Measurements from ENCODE around the gene PRPF38A.

Gene PRPF38A

DNA sequence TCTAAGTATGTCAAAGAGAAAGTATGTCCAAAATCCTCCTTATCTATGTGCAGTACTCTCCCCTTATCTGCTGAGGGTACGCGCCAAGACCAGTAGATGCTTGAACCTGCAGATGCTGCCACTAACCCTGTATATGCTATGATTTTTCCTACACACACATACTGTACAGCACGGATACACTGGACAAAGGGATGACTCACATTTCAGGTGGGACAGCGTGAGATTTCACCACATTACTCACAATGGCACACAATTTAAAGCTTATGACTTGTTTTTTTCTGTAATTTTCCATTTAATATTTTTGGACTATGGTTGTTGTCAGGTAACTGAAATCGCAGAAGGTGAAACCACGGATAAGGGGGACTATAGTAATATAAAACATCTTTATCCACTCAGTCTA is 4.3 kb upstream of the PRPF38A start:
- no peak for DNase-seq

DNA sequence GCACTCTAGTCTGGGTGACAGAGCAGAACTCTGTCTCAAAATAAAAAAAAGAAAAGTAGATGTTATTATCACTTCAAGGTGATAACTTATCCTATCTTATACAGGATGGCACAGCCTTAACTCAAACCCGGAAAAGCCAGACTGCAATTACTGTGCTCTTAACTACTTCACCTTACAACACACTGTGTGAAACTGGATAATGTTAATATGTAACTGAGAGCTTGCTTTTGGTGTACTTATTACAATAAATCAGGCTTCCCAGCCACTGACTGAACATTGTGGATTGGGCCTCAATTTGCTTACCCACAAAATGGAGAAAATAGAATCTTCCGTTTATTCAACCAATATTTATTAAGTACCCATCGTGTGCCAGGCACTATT is 1.6 kb upstream of the PRPF38A start:
- DNase-seq = no peak

DNA sequence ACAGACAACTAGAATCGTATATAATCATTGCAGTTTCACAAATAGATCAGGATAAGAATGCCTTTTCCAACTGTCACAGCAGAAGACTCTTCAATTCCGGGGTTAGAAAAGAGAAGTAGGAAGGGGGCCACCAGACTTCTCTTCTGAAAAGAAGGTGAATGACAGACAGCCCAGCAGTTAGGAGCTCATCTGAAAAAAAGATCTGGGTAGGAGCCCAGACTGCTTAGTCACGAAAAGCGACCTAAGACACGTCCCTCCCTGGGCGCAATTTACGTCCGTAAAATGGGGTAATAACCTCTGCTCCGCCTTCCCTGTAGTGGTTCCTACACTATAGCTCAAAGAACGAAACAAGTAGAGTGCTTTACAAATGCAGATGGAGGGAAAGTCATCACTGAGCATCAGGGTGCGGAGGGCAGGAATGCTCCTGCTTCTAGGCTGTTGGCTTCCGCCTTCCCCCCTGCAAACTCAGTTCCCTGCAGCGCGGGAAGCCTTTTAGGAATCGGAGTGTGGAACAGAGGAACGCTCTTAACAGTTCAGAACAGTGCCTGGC is 761 bp upstream of the PRPF38A start:
- DNase-seq = no peak

- DNase-seq = no peak
Observed at GRCh38 chr1:52404975-52405338, 555 bp downstream of the PRPF38A start.

GRCh38 chr1:52413410-52413989 is 9.1 kb downstream of the PRPF38A start:
- DNase-seq = no peak

- no peak for DNase-seq
Observed at GRCh38 chr1:52414942-52415341, 10.5 kb downstream of the PRPF38A start.

DNA sequence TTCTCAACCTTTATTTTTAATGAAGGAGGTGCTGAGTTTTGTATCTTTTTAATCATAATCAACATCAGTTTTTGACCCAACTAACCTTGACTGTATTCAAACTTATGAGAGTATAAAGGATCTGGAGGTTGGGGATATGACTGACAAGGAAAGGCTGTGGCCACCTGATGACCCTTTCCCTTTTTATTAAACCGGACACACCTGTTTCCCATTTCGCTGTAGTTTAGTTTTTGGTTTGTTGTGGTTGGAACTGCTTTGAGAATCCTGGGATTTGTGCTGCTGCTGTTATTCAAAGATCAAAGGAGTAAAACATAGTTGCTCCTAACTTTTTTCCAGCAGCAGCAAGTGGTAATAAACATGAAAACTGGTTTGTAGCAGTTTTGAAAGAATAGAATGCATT is 12.4 kb downstream of the PRPF38A start:
- DNase-seq = no peak

DNA sequence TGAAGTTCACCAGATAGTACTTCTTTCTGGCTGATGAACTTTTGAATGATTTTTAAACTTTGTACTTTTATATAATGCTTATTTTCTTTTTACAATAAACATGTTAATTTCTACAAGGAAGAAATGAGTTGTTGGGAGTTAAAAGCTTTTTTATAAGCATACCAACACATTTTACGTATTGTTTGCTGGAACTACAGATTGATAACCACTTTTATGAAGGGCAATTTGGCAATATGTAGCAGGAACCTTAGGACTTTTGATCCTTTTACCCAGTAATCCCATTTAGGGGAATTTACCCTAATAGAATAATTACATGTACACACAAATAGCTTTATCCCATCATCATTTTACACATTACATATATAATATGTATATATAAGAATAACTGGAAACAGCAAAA is 16.3 kb downstream of the PRPF38A start:
- no peak for DNase-seq

GRCh38 chr1:52423055-52423454 is 18.7 kb downstream of the PRPF38A start:
- no peak for DNase-seq

DNA sequence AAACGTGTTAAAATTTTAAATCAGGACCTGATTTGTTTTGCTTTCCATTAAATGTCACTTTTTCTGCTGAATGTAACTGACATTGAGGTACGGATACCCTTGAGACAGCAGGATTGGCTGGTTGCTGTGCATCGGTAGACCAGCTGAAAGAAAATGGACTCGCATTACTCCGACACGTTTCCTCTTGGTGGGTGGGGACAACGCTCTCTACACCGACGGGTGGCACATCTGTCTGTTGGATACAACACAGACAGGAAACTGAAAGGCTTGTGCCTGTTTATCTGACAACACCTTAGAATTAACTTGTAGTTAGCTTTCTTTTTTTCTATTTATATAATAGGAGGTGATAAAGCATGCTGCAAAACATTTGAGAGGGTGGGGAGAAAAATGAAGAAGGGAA is 19.4 kb downstream of the PRPF38A start:
- peak; percentile 59 for DNase-seq

- DNase-seq = no peak
Observed at GRCh38 chr1:52424231-52424636, 19.8 kb downstream of the PRPF38A start.

DNA sequence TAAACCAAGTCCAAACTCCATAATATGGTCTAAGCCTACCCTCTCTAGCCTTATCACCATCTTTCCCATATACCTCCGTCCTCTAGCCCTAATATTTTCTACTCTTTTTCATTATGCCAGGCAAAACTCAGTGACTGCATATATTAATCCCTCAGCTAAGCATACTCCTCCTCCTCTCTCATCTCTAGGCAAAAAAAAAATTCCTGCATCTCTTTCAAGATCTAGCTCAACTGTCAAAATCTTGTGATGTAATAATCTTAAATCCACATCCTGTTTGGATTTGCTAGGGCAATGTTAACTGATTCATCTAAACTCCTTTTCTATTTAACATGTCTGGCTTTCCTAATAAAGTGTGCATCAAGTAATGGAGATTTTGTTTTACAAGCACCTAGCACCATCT is 20.4 kb downstream of the PRPF38A start:
- DNase-seq = no peak

DNA sequence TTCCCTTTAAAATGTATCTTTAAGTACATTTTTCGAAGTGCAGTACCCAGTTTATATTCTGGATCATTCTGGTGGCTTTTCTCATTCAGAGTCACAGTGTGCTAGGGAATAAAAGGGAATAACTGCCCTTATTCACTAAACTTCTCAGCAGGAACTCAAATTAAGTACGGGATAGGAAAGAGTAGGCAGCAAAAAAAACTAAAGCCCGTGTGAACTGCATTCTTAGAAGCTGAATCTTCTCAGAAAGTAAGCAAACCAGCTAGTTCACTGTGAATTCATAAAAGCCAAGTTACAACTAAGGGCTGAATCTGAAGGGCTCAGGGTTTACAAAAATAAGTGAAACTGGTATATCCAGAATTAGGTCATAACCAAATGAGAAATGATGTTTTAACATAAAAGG is 22.0 kb downstream of the PRPF38A start:
- no peak for DNase-seq

DNA sequence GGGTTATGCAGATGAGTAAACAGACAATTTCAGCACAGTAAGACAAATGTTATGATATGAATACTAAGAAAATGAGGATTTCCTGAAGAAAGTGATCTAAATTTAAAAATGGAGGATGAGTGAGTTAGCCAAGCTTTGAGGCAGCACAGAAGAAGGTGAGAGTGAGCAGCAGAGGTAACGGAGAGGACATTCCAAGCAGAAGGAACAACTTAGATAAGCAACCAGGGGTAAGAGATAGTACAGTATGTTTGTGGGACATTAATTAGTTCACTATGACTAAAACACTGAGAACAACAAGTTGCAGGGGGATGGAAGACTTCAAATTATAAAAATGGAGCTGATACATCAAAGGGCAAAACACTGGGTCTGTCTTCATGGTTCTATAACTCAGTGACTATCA is 22.8 kb downstream of the PRPF38A start:
- no peak for DNase-seq

- no peak for DNase-seq
Observed at GRCh38 chr1:52432807-52433206, 28.4 kb downstream of the PRPF38A start.

DNA sequence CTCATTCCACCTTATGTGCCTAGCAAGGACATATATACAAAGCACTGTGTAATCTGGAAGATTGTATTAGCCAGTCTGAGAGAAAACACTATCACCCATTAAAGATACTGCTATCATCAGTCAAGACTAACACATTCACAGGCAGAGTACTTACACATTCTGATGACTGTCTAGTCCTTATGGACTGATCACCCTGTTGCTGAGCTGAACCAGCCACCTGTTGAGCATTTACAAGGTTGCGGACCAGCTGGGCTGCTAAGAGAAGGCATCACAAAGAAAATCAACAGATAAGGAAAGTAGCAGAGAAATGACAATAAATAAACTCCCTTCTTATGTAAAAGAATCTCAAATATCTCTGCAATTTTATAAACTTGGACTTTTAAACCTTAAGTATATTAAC is 30.8 kb downstream of the PRPF38A start:
- DNase-seq = no peak

DNA sequence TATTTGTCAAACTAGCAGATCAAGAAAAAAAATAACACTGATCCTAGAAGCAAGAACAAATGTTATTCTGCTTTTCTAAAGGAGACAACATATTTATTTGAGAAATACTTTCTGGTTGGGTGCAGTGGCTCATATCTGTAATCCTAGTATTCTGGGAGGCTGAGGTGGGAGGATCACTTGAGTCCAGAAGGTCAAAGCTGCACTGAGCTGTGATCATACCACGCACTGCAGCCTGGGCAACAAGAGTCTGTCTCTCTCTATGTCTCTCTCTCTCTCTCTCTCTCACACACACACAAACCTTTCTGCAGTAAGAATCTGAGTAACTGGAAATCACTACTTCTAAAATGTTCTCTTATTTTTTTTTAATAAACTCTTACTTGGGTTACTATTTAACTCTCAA is 31.2 kb downstream of the PRPF38A start:
- DNase-seq = no peak

DNA sequence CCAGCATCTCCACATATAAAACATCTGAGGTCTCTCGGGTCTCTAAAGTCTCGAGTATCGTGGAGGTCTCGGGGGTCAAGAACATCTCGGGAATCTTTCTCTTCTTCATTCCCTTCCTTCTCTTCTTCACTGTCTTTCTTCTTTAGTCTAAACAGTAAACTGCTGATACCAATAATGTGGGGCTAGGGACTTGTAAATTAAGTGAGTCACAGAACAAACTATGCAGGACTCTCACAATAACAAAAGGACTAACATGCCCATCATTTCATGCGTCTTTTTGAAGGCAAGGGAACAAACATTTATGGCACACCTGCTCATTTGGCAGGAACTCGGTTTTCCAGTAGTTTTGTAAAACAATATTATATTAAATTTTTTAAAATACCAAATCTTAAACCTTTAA is 32.4 kb downstream of the PRPF38A start:
- no peak for DNase-seq

GRCh38 chr1:52439976-52440375 is 35.6 kb downstream of the PRPF38A start:
- DNase-seq = no peak

- no peak for DNase-seq
Observed at GRCh38 chr1:52444463-52444862, 40.1 kb downstream of the PRPF38A start.

GRCh38 chr1:52454127-52454526 is 49.7 kb downstream of the PRPF38A start:
- no peak for DNase-seq

DNA sequence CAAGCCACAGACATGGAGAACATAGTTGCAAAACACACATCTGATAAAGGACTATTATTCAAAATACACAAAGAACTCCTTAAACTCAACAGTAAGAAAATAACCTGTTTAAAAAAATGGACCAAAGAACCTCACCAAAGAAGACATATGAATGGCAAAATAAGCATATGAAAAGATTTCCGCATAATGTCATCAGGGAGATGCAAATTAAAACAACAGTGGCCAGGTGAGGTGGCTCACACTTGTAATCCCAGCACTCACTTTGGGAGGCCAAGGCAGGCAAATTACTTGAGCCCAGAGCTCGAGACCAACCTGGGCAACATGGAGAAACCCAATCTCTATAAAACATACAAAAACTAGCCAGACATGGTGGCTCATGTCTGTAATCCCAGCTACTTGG is 50.4 kb downstream of the PRPF38A start:
- no peak for DNase-seq

DNA sequence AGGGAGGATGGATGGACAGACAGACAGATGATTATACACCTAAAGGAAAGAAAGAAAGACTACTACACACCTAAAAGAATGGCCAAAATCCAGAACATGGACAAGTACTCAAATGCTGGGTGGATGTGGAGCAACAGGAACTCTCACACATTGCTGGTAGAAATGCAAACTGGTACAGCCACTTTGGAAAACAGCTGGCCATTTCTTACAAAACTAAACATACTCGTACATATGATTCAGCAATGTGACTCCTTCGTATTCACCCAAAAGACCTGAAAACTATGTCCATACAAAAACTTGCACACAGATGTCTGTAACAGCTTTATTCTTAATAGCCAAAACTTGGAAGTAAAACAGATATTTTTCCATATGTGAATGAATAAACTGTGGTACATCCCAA is 51.3 kb downstream of the PRPF38A start:
- DNase-seq = no peak

GRCh38 chr1:52460694-52461093 is 56.3 kb downstream of the PRPF38A start:
- DNase-seq = no peak

DNA sequence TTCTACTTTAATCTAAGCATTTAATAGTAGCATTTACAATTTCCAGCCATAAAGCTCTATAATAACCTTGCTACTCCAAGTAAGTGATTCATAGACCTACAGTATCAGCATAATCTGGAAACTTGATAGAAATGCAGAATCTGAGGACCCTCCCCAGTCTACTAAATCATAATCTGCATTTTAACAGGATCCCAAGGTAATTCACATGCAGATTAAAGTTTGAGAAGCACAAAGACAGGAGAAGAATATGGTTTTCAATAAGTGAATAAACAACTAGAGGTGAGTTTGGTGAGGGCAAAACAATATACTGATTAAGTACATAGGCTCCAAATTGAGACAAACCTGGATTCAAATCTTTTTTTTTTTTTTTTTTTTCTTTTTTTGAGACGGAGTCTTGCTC is 57.4 kb downstream of the PRPF38A start:
- DNase-seq = no peak

DNA sequence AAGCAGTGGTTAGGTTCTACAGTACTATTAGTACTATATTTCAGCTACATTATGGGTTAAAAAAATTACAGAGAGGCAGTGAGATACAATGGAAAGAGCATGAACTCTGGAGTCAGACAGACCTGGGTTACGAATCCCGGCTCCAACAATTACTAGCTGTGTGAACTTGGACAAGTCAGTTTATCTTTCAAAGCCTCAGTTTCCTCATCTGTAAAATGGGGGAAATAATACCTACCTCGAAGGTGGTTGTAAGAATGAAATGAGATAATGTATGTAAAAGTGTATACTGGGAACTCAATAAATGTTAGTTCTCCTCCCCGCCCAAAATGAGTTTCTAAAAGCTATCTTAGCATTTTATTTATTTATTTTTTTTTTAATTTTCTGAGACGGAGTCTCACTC is 59.5 kb downstream of the PRPF38A start:
- DNase-seq = no peak

Measured in activated CD8-positive, alpha-beta memory T cell treated with anti-CD3 and anti-CD28 coated beads, Interleukin-2, amount 50 U/mL, for 48 hours (primary cell).